GM12892 (cell line): ENCODE data around the gene TMEM178B.
"Not testable (repeated sequence)": the region's sequence is repeated elsewhere in the genome, so short reads cannot be mapped to it uniquely, and the experiment has no call there.

ENCODE experiments used
- DNase-seq: peaks from one replicate; pipeline ENCODE4 v3.0.0; 2011; ENCODE audit not compliant: insufficient read length
- FAIRE-seq: peaks from 2 replicates; lab custom pipeline; 2011; peaks lifted over from hg19 to GRCh38; lab: Jason Lieb, UNC
- POLR2A ChIP-seq: IDR thresholded peaks from 2 replicates; pipeline ENCODE4 v1.6.1; 2011; ENCODE audit warnings: low read depth, low read length, control low read depth
- POLR2AphosphoS5 ChIP-seq: IDR thresholded peaks from 2 replicates; pipeline ENCODE4 v1.6.1; 2011; ENCODE audit warnings: low read depth, low read length, control low read depth
- TAF1 ChIP-seq: IDR thresholded peaks from 2 replicates; pipeline ENCODE4 v1.6.1; 2011; ENCODE audit warnings: low read depth, mild to moderate bottlenecking, control low read depth, low read length, borderline replicate concordance

The TMEM178B gene

DNA sequence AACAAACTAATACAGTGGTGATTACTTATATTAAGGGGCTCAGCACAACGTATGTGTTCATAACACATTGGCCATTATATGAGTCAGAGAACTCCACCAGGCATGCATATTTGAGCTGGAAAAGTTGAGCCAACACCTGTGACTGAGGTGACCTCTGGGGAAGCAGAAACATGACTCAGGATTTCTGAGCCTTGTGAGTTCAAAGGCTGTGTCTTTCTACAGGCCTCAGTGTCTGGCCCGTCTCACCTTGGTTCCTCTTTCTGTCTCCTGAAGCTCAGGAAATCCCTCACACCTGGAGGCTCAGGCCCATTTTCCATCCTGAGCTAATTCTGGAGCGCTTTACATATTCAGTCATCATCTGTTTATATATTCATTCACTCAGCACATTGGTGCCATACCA lies 246.4 kb downstream of the TMEM178B start:
- TF ChIP-seq TAF1 (no peak), POLR2AphosphoS5 (no peak), POLR2A (no peak)
- FAIRE-seq (no peak), DNase-seq (no peak)

DNA sequence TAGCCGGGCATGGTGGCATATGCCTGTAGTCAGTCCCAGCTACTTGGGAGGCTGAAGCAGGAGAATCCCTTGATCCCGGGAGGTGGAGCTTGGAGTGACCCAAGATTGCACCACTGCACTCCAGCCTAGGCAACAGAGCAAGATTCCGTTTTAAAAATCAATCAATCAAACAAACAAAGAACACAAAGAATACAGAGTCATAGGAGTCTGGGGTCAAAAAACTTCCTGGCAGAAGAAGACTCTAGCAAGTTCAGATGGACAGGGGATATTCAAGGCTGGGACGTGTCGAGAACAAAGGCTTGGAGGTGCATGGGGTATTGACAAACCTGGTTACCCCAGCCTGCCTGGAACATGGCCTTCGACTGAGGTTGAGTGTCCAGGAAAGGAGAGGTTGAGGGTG lies 248.5 kb downstream of the TMEM178B start:
- TF ChIP-seq POLR2A (no peak), TAF1 (no peak), POLR2AphosphoS5 (no peak)
- DNase-seq (no peak), FAIRE-seq (no peak)

DNA sequence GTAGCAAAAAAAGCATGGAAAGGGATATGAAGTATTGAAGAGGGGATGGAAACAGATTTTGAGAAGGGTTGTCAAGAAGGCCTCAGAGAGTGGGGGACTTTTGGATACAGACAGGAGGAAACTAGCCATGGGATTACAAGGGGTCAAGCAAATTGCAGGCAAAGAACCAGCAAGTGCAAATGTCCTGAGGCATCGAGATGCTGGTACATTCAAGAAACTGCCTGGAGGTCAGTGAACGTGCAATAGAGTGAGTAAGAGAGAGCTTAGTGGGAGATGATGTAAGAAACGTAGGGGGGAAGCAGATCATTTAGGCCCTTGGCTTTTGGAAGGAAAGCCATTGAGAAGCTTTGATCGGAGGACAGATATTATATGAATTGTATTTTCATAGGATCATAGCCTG lies 250.0 kb downstream of the TMEM178B start:
- FAIRE-seq = no peak
- no peak for DNase-seq
- TF ChIP-seq POLR2A (no peak), POLR2AphosphoS5 (no peak), TAF1 (no peak)

DNA sequence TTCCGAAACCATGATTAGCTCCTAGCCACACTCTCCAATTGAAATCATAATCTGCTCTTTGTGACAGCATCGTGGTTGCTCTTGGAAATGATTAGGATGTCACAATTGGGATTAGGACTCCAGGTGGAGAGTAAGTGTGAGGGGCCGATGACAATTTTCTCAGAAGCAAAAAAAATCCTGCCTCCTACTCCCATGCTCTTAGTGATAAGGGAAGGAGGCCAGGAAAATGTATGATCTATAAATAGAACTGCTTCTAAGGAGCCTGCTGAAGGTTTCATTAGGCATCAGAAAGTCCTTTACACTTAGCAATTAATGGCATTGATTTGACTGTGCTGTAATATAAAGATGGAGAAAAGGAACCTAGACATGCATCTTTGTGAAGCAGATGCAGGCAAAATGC lies 251.0 kb downstream of the TMEM178B start:
- FAIRE-seq (no peak), DNase-seq (no peak)
- no peak for TF ChIP-seq POLR2AphosphoS5
- no peak for TF ChIP-seq TAF1
- no peak for TF ChIP-seq POLR2A

DNA sequence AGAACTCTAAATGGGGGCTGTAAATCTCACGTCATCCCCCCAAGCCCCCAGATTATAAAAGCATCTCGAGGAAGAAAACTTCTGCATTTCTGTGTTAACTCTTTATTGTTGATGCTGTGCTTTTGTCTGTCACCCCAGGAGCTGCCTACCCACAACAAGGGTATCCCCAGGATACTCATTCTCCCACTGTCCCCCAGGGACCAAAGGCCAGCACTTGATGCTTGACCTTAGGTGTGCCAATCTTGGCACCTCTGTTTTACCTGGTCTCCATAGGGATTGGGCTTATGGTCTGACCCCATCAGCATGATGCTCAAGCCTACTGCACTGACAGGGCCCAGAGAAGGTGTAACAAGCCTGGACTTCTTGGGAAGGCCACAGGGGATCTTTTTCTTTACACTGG lies 251.4 kb downstream of the TMEM178B start:
- TF ChIP-seq POLR2AphosphoS5 (no peak), POLR2A (no peak), TAF1 (no peak)
- no peak for FAIRE-seq

DNA sequence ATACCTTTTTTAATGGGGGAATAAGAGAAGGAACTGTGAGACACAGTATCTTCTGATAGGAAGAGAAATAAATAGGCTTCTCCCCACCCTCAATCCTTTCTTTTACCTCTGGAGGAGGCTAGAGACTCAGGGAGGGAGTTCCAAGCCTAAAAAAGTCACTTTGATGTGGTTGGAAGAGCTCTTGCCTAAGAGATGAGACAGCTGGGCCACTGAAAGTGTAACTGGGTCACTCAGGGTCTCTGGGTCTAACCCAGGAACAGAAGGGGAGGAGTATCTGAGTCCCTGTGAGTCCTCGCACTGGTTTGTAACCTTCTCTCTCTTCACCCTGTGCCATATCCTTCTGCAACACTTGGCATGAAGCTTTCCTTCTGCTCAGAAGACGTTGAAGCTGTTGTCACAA lies 254.4 kb downstream of the TMEM178B start:
- FAIRE-seq = no peak
- DNase-seq = no peak

More for the DNA sequence above, 251.4 kb downstream of the TMEM178B start:
- DNase-seq = no peak

DNA sequence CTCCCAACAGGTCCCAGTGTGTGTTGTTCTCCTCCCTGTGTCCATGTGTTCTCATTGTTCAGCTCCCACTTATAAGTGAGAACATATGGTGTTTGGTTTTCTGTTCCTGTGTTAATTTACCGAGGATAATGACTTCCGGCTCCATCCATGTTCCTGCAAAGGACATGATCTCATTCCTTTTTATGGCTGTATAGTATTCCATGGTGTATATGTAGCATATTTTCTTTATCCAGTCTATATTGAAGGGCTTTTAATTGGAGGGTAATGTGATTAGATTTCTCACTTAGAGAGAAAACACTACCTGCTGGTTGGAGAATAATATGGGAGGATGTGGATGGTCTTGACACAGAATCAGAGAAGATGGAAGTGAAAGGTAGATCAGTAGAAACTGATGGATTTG lies 256.4 kb downstream of the TMEM178B start:
- not testable (repeated sequence) for FAIRE-seq, DNase-seq

More for the DNA sequence above, 254.4 kb downstream of the TMEM178B start:
- TF ChIP-seq TAF1 = no peak
- TF ChIP-seq POLR2AphosphoS5 = no peak

DNA sequence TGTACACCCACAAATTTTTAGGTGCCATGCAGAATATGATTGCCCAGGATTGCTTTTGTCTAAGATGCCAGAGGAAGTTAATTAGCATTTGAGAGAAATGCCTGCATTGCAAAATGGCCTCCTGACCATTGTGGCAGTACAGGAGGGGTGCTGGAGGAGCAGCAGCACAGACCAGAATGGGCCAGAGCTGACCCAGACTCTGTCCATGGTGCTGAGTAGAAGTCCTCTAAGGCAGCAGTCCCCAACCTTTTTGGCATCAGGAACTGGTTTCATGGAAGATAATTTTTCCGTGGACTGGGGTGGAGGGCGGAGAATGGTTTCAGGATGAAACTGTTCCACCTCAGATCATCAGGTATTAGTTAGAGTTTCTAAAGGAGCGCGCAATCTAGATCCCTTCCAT lies 259.6 kb downstream of the TMEM178B start:
- DNase-seq = no peak
- FAIRE-seq = no peak

DNA sequence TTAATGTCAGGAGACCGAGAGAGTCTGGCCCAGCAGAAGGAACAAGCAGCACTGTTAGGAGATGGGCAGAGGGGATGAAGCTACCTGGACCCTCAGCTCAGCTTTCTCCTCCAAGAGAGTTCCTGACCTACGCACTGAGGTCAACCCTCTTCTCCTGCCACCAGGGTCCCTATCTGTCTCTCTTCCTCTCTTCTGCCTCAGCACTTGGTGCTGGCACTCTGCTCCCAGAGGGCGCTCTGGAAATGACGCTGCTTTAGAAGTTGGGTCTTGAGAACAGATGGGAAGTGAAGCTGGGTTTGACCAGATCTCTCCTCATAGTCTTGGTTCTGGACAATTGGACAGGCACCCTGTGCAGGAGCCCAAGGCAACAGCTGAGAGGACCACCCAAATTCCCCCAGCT lies 261.3 kb downstream of the TMEM178B start:
- no peak for TF ChIP-seq TAF1
- TF ChIP-seq POLR2A = no peak
- no peak for TF ChIP-seq POLR2AphosphoS5
- DNase-seq = no peak
- FAIRE-seq = no peak

More for the DNA sequence above, 259.6 kb downstream of the TMEM178B start:
- no peak for TF ChIP-seq POLR2AphosphoS5
- TF ChIP-seq POLR2A = no peak
- TF ChIP-seq TAF1 = no peak

DNA sequence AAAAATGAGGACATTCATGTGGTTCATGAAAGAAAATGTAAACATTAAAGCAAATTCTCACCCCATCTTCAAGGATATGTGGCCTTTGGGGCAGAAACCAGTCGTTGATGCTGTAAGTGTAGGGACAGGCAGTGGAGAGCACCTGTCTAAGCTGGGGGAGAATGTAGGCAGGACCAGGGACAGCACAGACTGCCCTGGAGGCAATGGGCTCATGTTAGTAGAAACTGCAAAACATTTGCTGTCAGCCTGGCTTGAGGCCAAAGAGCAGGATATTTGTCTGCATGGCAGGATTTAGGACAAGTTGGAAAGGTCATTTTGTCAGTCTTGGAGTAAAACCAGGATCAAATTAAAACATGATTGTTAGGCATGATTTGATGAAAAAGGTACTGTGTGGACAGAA lies 265.7 kb downstream of the TMEM178B start:
- TF ChIP-seq POLR2AphosphoS5 (no peak), TAF1 (no peak), POLR2A (no peak)
- DNase-seq (no peak), FAIRE-seq (no peak)

DNA sequence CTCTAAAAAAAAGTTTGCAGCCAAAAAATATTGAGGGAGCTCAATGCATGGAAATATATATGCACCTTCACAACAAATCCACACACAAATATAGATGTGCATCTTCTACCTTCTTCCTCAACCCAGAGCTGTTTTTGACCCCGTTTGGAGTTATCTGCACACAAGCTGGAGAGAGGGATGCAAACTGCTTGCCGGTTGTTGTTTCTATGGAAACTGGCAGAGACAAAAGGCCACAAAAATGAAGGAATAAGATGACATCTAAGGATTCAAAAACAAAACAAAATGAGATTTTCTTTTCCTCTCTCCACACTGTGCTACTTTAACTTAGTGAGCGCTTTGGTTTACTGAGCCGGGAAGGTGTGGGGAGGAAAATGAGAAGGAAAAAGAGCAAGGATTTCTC lies 267.1 kb downstream of the TMEM178B start:
- no peak for DNase-seq
- TF ChIP-seq POLR2AphosphoS5 (no peak), TAF1 (no peak), POLR2A (no peak)
- no peak for FAIRE-seq

DNA sequence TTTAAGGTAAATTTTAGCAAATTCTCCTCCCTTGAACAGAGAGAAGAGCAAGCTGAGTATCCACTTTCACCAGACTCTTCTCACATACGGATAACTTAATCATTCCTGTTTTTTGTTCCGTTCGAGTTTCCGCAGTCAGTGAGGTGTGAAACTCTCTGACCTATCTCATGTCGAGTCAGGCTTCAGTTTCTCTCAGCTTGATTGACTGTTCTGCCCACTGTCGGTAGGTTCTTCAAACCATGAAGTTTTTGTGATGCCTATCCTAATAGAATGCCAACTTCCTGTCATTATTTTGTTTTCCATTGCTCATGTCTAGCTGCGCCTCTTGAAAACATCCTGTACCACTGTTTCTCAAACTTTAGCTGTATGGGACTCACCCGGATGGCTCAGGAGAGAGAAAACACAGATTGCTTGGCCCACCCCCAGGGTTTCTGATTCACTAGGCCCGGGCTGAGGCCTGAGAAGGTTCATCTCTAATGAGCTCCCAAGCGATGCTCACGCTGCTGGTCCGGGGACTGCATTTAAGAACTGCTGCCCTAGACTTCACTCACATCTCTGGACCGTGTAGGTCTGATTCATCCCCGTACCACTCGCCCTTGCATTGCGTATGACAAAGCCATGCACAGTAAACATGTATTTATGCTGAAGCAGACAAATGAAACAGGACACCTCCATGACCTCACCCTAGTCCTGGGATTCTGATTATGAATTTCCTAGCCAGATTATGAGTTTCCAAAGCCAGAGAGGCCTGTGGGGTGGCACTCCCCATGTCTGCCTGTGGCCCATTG lies 269.0 kb downstream of the TMEM178B start:
- FAIRE-seq = no peak

More for the DNA sequence above, 269.0 kb downstream of the TMEM178B start:
- DNase-seq = no peak
- TF ChIP-seq POLR2AphosphoS5 = no peak
- TF ChIP-seq POLR2A = no peak
- TF ChIP-seq TAF1 = no peak
